Activated CD4-positive, alpha-beta T cell treated with anti-CD3 and anti-CD28 coated beads for 48 hours (primary cell): ENCODE measurements around the gene TIMM22.

Experiments used
- DNase-seq: peaks from one replicate; pipeline ENCODE4 v3.0.0-alpha.2; 2020

TIMM22 gene

GRCh38 chr17:1022278-1023024 lies 25.5 kb downstream of the TIMM22 start:
- no peak for DNase-seq

GRCh38 chr17:1024076-1024475 lies 27.1 kb downstream of the TIMM22 start:
- no peak for DNase-seq

GRCh38 chr17:1025733-1026598 lies 29.0 kb downstream of the TIMM22 start:
- DNase-seq, result no peak

- DNase-seq, result no peak
Measured at GRCh38 chr17:1026599-1026975, 29.7 kb downstream of the TIMM22 start.

- DNase-seq, result no peak
Measured at GRCh38 chr17:1027044-1027443, 30.1 kb downstream of the TIMM22 start.

GRCh38 chr17:1029196-1029921 lies 32.4 kb downstream of the TIMM22 start:
- DNase-seq, result no peak

GRCh38 chr17:1029922-1030644 lies 33.2 kb downstream of the TIMM22 start:
- no peak for DNase-seq

GRCh38 chr17:1030684-1031532 lies 34.0 kb downstream of the TIMM22 start:
- DNase-seq, result no peak

GRCh38 chr17:1031711-1032110 lies 34.8 kb downstream of the TIMM22 start:
- no peak for DNase-seq

- DNase-seq, result no peak
Measured at GRCh38 chr17:1032391-1032790, 35.5 kb downstream of the TIMM22 start.

- DNase-seq, result no peak
Measured at GRCh38 chr17:1033503-1033902, 36.6 kb downstream of the TIMM22 start.

GRCh38 chr17:1034652-1035210 lies 37.8 kb downstream of the TIMM22 start:
- no peak for DNase-seq

GRCh38 chr17:1035546-1036170 lies 38.7 kb downstream of the TIMM22 start:
- DNase-seq, result no peak

- no peak for DNase-seq
Measured at GRCh38 chr17:1036171-1036844, 39.4 kb downstream of the TIMM22 start.

GRCh38 chr17:1036845-1037237 lies 39.9 kb downstream of the TIMM22 start:
- no peak for DNase-seq

- DNase-seq, result no peak
Measured at GRCh38 chr17:1037238-1037879, 40.4 kb downstream of the TIMM22 start.

- DNase-seq, result no peak
Measured at GRCh38 chr17:1038459-1039122, 41.7 kb downstream of the TIMM22 start.

- no peak for DNase-seq
Measured at GRCh38 chr17:1039123-1039507, 42.2 kb downstream of the TIMM22 start.

GRCh38 chr17:1039511-1040215 lies 42.7 kb downstream of the TIMM22 start:
- DNase-seq, result no peak
